Measurements from ENCODE around the gene EFCAB13. TPM values are rescaled to one million over a fixed set of nuclear protein-coding genes. Genes with fewer than 3 reads are reported as not detected.

The EFCAB13 gene
- total RNA-seq, 1 donor from 2014 or later = 3.3 TPM

GRCh38 chr17:47325176-47325575, 1.4 kb downstream of the EFCAB13 start:
- Mint-ChIP-seq H3K4me3 (ENCODE audit: unreplicated experiment) (peak overlapping the region; percentile 84), H3K27ac (ENCODE audit: unreplicated experiment) (no peak overlapping the region), H3K36me3 (ENCODE audit: unreplicated experiment) (peaks cover 11% of the 10 kb centered on the region), H3K4me1 (ENCODE audit: low read depth, unreplicated experiment) (peaks cover 2% of the 10 kb centered on the region), H3K9me3 (ENCODE audit: unreplicated experiment) (peaks cover 17% of the 10 kb centered on the region), H3K27me3 (ENCODE audit: unreplicated experiment) (peaks cover 9% of the 10 kb centered on the region)
- no peak for TF ChIP-seq CTCF (IDR thresholded peaks at IDR 0.05; ENCODE audit: partially characterized antibody, unreplicated experiment)
- no peak for DNase-seq

DNA sequence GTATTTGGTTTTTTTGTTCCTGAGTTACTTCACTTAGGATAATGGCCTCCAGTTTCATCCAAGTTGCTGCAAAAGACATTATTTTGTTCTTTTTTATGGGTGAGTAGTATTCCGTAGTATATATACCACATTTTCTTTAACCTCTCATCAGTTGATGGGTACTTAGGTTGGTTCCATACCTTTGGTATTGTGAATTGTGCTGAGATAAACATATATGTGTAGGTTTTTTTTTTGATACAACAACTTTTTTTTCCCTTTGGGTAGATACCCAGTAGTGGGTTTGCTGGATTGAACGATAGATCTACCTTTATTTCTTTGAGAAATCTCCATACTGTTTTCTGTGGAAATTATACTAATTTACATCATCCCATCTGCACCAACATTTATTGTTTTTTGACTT, 6.8 kb downstream of the EFCAB13 start:
- no peak for TF ChIP-seq CTCF (IDR thresholded peaks at IDR 0.05; ENCODE audit: partially characterized antibody, unreplicated experiment)
- Mint-ChIP-seq H3K4me3 (ENCODE audit: unreplicated experiment) (no peak overlapping the region), H3K36me3 (ENCODE audit: unreplicated experiment) (peaks cover 11% of the 10 kb centered on the region), H3K27me3 (ENCODE audit: unreplicated experiment) (peaks cover under 1% of the 10 kb centered on the region), H3K9me3 (ENCODE audit: unreplicated experiment) (peaks cover 1% of the 10 kb centered on the region), H3K4me1 (ENCODE audit: low read depth, unreplicated experiment) (no peaks in the 10 kb centered on the region), H3K27ac (ENCODE audit: unreplicated experiment) (no peak overlapping the region)
- no peak for DNase-seq

- no peak overlapping the region for H3K4me3 Mint-ChIP-seq (ENCODE audit: unreplicated experiment)
- no peaks in the 10 kb centered on the region for H3K27me3 Mint-ChIP-seq (ENCODE audit: unreplicated experiment)
- TF ChIP-seq CTCF (IDR thresholded peaks at IDR 0.05; ENCODE audit: partially characterized antibody, unreplicated experiment) = no peak
- no peaks in the 10 kb centered on the region for H3K9me3 Mint-ChIP-seq (ENCODE audit: unreplicated experiment)
- peaks cover 11% of the 10 kb centered on the region for H3K36me3 Mint-ChIP-seq (ENCODE audit: unreplicated experiment)
- no peak overlapping the region for H3K27ac Mint-ChIP-seq (ENCODE audit: unreplicated experiment)
- H3K4me1 Mint-ChIP-seq (ENCODE audit: low read depth, unreplicated experiment) = no peaks in the 10 kb centered on the region
- DNase-seq = no peak
Measured at GRCh38 chr17:47332287-47332686, 8.5 kb downstream of the EFCAB13 start.

DNA sequence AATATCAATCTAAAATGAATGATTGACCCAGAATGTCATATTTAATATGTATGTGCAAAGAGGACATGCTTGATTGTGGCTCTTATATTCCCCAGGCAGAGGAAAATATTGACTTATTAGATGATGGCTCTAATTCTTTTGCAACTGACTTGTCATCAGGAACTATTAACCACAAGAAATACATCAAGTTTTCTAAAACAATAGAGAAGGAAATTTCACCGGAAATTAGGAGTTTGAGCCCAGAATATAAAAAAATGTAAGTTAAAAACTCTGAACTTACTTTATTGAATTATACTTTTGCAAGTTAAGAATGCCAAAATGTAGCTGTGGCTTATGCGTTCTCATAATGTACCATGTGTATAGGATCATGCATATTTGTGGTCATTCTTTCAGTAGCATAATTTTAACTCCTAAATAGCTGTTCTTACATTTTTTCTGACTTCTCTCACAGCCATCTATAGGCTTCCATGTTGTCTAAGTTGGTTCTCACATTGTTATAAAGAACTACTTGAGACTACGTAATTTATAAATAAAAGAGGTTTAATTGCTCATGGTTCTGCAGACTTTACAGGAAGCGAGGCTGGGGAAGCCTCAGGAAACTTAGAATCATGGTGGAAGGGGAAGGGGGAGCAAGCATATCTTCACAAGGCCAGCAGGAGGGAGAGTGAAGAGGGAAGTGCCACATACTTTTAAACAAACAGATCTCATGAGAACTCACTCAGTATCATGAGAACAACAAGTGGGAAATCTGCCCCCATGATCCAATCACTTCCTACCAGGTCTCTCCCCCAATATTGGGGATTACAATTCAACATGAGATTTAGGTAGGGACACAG, 11.6 kb downstream of the EFCAB13 start:
- no peak for TF ChIP-seq CTCF (IDR thresholded peaks at IDR 0.05; ENCODE audit: partially characterized antibody, unreplicated experiment)
- no peak for DNase-seq
- Mint-ChIP-seq H3K27me3 (ENCODE audit: unreplicated experiment) (no peaks in the 10 kb centered on the region), H3K9me3 (ENCODE audit: unreplicated experiment) (no peaks in the 10 kb centered on the region), H3K4me3 (ENCODE audit: unreplicated experiment) (no peak overlapping the region), H3K27ac (ENCODE audit: unreplicated experiment) (no peak overlapping the region), H3K36me3 (ENCODE audit: unreplicated experiment) (peaks cover 11% of the 10 kb centered on the region), H3K4me1 (ENCODE audit: low read depth, unreplicated experiment) (no peaks in the 10 kb centered on the region)

DNA sequence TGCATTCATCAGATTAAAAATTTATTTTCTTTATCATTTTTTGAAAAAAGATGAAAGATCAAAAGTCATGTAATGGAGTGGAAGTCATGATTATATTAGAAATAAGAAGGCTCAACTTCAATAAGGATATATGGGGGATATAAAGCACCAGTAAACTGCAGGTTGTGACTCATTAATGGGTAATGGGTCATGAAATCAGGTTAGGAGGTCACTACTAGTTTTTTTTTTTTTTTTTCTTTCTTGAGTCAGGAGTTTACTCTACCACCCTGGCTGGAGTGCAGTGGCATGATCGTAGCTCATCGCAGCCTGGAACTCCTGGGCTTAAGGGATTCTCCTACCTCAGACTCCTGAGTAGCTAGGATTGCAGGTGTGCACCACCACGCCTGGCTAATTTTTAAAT, 14.3 kb downstream of the EFCAB13 start:
- no peak for TF ChIP-seq CTCF (IDR thresholded peaks at IDR 0.05; ENCODE audit: partially characterized antibody, unreplicated experiment)
- Mint-ChIP-seq H3K27me3 (ENCODE audit: unreplicated experiment) (no peaks in the 10 kb centered on the region), H3K36me3 (ENCODE audit: unreplicated experiment) (peaks cover 6% of the 10 kb centered on the region), H3K27ac (ENCODE audit: unreplicated experiment) (no peak overlapping the region), H3K4me1 (ENCODE audit: low read depth, unreplicated experiment) (no peaks in the 10 kb centered on the region), H3K4me3 (ENCODE audit: unreplicated experiment) (no peak overlapping the region), H3K9me3 (ENCODE audit: unreplicated experiment) (no peaks in the 10 kb centered on the region)
- no peak for DNase-seq
